Muscle of arm (tissue), 12 donors: ENCODE measurements around the gene JAG1. TPM values are rescaled to one million over a fixed set of nuclear protein-coding genes. Genes with fewer than 3 reads are reported as not detected.
"Not testable (repeated sequence)": the region's sequence is repeated elsewhere in the genome, so short reads cannot be mapped to it uniquely, and the experiment has no call there.

Experiments used
- DNase-seq: peaks from one replicate; pipeline ENCODE4 v3.0.0-alpha.2; 2013
- polyA plus RNA-seq, 12 donors: library from polyadenylated mRNA; unstranded; fragments of 120-200 nt; gene quantifications; one replicate each; pipeline ENCODE4 v1.2.1, GENCODE V29; 2013; ENCODE audit not compliant: insufficient read length in 12 of 12

The JAG1 gene
- polyA plus RNA-seq, 12 donors, result 26.4 to 72.9 (median 35.1) TPM; not detected in 1

DNA sequence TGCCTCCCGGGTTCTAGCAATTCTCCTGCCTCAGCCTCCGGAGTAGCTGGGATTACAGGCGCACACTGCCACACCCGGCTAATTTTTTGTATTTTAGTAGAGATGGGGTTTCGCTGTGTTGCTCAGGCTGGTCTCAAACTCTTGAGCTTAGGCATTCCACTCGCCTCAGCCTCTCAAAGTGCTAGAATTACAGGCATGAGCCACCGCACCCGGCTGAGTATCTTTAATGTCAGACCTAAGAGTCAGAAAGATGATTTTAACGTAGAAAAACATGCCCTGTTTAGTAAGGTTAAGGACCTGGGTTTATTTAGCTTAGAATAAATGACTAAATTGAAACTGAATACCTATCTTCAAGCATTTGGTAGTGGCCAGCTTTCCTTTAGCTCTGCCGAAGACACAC, 83.4 kb downstream of the JAG1 start:
- DNase-seq, result not testable (repeated sequence)

Other genes starting within 250 kb of the JAG1 start
- 10 to 100 TPM in 11 of 12 donors, not detected in 1; 13.8 to 26.8 (median 22.5) TPM for gene MKKS, start 239.8 kb downstream of the JAG1 start, polyA plus RNA-seq
- gene SLX4IP, start 238.7 kb downstream of the JAG1 start, polyA plus RNA-seq, result 1 to 10 TPM in 11 of 12 donors, not detected in 1; 3.6 to 8.8 (median 5.2) TPM